NCI-H345 treated with DMSO at 0.1 percent for 48 hours (cell line): ENCODE measurements around the gene TIMM23B.
A peak's percentile ranks its signal among the peaks of the same experiment; 100 is the strongest.
"Not testable (repeated sequence)": the region's sequence is repeated elsewhere in the genome, so short reads cannot be mapped to it uniquely, and the experiment has no call there.

Experiments used
- DNase-seq: peaks from one replicate; lab custom pipeline; 2025; ENCODE audit not compliant: unreplicated experiment; lab: John Stamatoyannopoulos, UW

The TIMM23B gene, protein sequence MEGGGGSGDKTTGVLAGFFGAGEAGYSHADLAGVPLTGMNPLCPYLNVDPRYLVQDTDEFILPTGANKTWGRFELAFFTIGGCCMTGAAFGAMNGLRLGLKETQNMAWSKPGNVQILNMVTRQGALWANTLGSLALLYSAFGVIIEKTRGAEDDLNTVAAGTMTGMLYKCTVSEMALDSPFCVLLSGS

GRCh38 chr10:49941447-49942338, at the start of gene TIMM23B, which contains the start of gene PARG:
Gene TIMM23B (plus strand): TSS chr10:49942053. CDS start chr10:49942195, 142 bp downstream.
Gene PARG (minus strand): TSS chr10:49942027. CDS start chr10:49941725, 302 bp downstream.
- DNase-seq: peak; percentile 15

DNA sequence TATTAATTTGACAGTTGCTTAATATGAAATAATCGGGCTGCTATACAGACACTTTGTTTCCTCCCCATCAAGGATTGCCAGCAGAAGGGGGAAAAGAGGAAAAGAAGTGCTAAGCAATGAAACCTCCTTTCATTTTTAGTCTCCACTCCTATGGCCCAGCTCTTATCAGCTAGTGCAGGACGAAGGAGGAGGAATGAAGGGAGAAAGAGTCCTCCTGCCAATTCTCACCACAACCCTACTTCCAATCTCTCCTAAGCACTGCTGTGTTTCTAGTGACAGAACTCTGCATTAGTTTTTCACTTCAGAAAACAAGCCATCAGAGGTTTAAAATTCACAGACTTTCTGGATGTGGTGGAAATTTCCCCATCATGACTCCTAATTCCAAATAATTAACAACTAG, 41.9 kb upstream of the TIMM23B start:
- DNase-seq: not testable (repeated sequence)

GRCh38 chr10:49900406-49900805, 41.4 kb upstream of the TIMM23B start:
- DNase-seq: not testable (repeated sequence)

DNA sequence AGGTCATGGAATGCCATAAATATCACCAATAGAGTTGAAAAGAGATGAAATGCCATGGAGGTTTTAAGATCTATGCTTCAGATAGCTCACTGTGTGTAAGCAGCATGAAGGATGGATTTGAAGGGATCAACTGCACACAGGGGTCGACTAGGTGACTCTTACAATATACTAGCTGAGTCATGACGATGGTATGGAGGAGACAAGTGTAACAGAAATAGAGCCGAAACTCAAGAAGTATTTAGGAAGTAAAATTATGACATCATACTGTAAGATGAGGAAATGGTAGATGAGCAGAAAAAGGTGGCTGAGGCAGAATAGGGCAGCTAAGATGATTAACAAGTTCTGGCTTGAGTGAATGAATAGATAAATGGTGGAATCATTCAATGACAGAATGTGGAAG, 38.0 kb upstream of the TIMM23B start:
- DNase-seq: not testable (repeated sequence)

- not testable (repeated sequence) for DNase-seq
These were observed 33.4 kb upstream of the TIMM23B start for GRCh38 chr10:49908290-49909080.

DNA sequence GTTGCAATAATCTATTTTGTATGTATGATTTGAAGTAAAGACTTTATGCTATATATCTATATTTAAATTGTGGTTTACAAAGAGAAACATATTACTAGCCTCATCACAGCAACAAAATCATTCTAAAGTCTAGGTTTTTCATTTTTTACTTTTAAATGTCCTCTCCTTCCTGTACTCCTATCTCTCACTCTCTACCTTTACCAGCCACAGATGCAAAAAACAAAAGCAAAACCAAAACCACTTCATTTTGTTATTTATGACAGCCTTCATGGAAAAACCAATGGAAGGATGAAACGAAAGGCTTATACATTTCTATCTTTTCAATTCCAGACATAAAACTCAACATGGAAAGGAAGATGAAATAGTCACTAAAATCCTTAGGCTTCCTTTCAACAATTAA, 31.6 kb upstream of the TIMM23B start:
- not testable (repeated sequence) for DNase-seq

- not testable (repeated sequence) for DNase-seq
These were observed 25.4 kb upstream of the TIMM23B start for GRCh38 chr10:49916451-49916850.

DNA sequence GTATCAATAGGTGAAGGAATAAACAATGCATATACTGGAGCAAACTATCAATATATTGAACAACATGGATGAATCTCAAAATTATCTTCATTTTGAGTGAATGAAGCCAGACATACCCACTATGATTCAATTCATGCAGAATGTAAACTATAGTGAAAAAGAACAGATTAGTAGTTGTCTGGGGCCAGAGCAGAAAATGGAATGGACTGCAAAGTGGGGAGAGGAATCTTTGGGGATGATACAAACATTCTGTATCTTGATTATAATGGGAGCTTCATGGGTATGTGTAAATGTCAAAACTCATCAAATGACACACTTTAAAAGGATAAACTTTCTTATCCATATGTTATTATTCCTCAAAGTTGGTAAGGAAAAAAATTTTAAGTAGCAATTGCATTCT, 23.9 kb upstream of the TIMM23B start:
- not testable (repeated sequence) for DNase-seq

DNA sequence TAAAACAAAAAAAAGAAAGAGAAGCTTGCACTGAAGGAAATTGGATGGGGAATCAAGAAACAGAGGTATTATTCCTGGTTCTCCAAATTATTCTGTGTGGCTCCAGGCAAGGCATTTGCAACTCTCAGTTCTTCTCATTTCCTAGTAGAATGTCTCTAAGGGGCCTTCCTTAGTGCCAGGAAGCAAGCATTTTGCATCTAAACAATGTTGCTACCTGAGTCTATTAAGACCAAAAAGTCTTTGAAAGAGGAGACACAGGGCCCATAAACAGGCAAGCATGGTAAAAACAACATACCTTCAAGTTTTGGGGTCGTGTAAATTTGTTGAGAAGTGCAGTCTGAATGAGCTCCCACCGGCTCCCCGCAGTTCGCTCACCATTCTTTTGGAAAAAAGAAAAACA, 19.8 kb upstream of the TIMM23B start:
- DNase-seq: not testable (repeated sequence)

GRCh38 chr10:49923572-49923971, 18.3 kb upstream of the TIMM23B start:
- not testable (repeated sequence) for DNase-seq

DNA sequence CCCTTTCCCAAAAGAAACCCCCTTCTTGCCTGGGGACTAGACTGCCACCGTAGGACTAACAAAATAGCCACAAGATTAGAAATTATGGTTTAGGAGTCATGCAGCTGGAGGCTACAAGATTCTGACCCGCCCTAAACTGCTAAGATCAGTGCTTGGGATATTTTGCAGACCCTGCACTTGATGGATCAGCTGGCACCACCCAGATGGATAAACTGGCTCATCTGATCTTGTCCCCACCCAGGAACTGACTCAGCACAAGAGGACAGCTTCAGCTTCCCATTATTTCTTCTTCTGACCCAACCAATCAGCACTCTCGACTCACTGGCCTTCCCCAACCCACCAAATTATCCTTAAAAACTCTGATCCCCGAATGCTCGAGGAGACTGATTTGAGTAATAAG, 10.6 kb upstream of the TIMM23B start:
- not testable (repeated sequence) for DNase-seq

DNA sequence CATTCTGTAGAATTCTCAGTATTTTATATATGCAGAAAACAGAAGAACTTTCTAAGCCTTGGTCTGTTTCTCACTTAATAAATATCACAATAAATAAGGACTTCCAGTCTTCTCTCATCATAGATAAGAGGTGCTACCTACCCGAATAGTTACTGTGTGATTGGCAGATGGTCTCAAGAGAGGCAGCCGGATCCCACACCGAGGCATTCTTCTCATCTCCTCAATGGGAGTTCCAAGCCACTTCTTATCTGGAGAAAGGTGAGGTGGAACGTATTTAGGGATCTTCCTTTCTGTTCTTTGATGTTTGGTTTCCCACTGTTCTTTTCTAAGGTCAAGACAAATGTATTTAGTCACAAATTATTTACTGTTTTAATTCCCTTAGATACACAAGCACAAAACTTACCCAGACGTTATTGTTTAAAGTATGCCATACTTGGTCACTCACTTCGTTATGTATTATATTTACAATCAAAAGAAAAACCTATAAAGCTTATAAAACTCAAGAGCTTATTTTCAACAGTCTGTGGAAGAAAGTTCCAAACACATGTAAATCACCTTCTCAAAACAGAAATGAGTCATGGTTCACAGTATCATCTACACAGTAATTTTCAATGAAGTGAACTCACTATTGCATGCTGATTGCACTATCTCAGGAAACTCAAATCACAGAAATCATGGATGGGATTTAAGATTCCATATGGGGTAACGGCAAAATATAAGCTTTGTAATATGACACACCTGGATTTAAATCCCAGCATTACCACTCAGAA, 9.7 kb upstream of the TIMM23B start:
- DNase-seq: not testable (repeated sequence)

GRCh38 chr10:49942339-49942705, 469 bp downstream of the TIMM23B start:
- not testable (repeated sequence) for DNase-seq

DNA sequence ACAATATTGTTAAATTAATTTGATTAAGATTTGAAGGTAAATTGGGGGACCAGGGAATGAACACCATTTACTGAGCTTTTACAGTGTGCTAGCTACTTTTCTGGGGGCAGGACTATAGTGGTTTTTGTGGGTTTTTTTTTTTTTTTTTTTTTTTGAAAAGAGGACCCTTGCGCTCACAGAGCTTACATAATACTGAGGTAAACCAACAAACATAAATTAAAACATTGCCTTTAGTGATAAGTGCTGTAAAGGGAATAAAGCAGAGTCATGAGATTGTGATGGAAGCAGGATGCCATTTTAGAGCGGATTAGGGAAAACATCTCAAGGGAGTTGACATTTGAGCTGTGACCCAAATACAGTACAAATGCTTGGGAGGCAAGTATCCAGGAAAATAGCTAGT, 1.8 kb downstream of the TIMM23B start:
- DNase-seq: not testable (repeated sequence)

DNA sequence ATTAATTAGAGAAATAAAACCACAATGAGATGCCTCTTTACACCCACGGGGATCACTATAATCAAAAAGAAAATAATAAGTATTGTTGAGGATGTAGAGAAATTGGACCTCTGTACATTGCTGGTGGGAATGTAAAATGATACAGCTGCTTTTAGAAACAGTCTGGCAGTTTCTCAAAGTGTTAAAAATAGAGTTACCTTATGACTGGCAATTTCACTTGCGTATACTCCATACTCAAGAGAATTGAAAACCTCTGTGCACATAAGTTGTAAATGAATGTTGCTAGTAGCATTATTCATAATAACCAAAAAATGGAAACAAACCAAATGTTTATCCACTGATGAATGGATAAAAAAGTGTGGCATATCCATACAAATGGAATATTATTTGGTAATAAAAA, 6.3 kb downstream of the TIMM23B start:
- not testable (repeated sequence) for DNase-seq

- not testable (repeated sequence) for DNase-seq
These were observed 6.9 kb downstream of the TIMM23B start for GRCh38 chr10:49948737-49949136.

DNA sequence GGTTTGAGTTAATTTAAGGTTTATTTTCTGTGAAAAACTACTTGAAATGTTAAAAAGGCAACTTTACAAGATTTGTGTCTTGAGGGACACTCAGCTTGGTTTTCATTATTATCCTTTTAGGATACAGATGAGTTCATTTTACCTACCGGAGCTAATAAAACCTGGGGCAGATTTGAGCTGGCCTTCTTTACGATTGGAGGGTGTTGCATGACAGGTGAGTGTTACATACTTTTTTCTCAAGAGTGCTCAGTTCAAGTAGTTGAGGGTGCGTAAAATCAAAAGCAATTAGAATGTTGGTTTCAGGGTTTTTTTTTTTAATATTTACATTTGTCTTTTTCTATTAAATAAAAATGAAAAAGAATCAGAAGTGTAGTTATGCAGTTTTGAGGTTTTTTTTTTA, 10.2 kb downstream of the TIMM23B start:
- not testable (repeated sequence) for DNase-seq

DNA sequence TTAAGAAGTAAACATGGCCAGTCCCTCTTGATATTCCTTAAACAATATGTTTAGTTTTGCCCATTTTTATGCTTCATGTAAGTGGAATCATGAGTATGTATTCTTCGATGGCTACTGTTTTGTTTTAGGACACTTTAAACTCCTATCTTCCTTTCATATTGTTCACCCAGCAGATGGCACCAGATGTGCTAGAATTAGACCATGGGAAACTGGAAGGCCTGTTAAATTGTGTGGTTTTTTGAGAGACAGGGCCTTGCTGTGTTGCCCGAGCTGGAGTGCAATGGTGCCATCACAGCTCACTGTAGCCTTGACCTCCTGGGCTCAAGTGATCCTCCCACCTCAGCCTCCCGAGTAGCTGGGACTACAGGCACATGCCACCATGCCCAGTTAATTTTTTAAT, 11.3 kb downstream of the TIMM23B start:
- DNase-seq: not testable (repeated sequence)

- not testable (repeated sequence) for DNase-seq
These were observed 28.5 kb downstream of the TIMM23B start for GRCh38 chr10:49970331-49970857.

DNA sequence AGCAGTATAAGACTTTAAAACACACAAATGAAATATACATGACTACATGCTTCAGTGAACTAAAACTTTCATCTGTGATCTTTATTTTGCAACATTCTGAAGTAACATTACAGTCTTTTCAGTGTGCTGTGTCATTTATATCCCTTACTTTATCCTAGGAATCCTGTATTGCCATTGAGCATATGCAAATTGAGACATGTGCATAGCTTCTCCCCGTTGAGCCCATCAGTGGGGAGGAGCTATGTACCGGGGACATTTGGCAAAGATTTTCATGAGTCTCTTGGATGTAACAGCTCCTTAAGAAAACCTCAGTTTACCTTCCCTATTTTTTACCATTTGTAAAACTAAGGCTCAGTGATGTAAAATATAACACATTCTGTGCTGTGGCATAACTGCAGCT, 29.6 kb downstream of the TIMM23B start:
- not testable (repeated sequence) for DNase-seq
